Ovary (tissue), 9 donors: ENCODE results near the gene PLB1. TPM values are rescaled to one million over a fixed set of nuclear protein-coding genes. Genes with fewer than 3 reads are reported as not detected.

Source experiments
- DNase-seq, 5 donors: peaks; one replicate each; pipeline ENCODE4 v3.0.0-alpha.2; 2019 to 2020
- H3K27ac ChIP-seq, 2 donors: fragments of 200-600 bp; one replicate each; pipeline versions ENCODE4 v1.5.1 to v1.8.0; 2019 to 2022
- H3K27me3 ChIP-seq: fragments of 200-600 bp; one replicate; pipeline ENCODE4 v1.8.0; 2022
- H3K36me3 ChIP-seq: fragments of 200-600 bp; sonication (generic); one replicate; pipeline ENCODE4 v1.5.1; 2019
- H3K4me1 ChIP-seq: one replicate; pipeline ENCODE4 v1.8.1; 2013; ENCODE audit warnings: mild to moderate bottlenecking, moderate library complexity; ENCODE audit not compliant: insufficient read depth
- H3K4me3 ChIP-seq: fragments of 200-600 bp; sonication (generic); one replicate; pipeline ENCODE4 v1.5.1; 2017
- H3K9me3 ChIP-seq, 2 donors: fragments of 200-600 bp in 1 of 2; sonication (generic) in 1 of 2; one replicate each; pipeline versions ENCODE4 v1.5.1 to v1.8.1; 2013 to 2019; ENCODE audit warnings: mild to moderate bottlenecking in 1 of 2, moderate library complexity in 1 of 2
- EP300 ChIP-seq: sonication (generic); formaldehyde crosslinking; IDR thresholded peaks from one replicate; pipeline ENCODE4 v1.6.1; 2017; ENCODE audit warnings: antibody characterized with exemption
- POLR2A ChIP-seq: fragments of 450-650 bp; IDR thresholded peaks from one replicate; pipeline ENCODE4 v1.6.1; 2017; ENCODE audit warnings: antibody characterized with exemption, mild to moderate bottlenecking, moderate library complexity
- WGBS, 3 donors: extraction: QIAGEN DNeasy Blood & Tissue Kit in 1 of 3; methylation state at CpG; one replicate each; pipeline versions ENCODE4 v1.1.5 to v1.1.7; 2013 to 2017; 5-methylcytosine and 5-hydroxymethylcytosine counted together
- intact Hi-C, 4 donors: fragments of 100-400 bp; cut with DNase I; formaldehyde crosslinking; loops; one replicate each; pipeline versions ENCODE4 v1.11.0 to v1.15.1; 2022 to 2023
- polyA plus RNA-seq, 2 donors: library from polyadenylated mRNA; stranded (reverse); fragments of 200-250 nt in 1 of 2; fragments of 350-450 nt in 1 of 2; fragmentation: Illumina TruSeq in 1 of 2; extraction: RNeasy Lipid Tissue Mini Kit (QIAGEN cat#74804) in 1 of 2; gene quantifications; one replicate each; pipeline ENCODE4 v1.2.3, GENCODE V29; 2013 to 2014
- total RNA-seq, 7 donors: library from RNA; depleted of rRNA in 2 of 7; stranded (reverse); fragments of >200 nt in 2 of 7; fragmentation: NEBNext Ultra II Directional in 3 of 7; extraction: Animal tissue kit (Norgen Biotek cat#: 25700) in 3 of 7; gene quantifications; one replicate each; pipeline versions ENCODE4 v1.1.0 to v1.2.4, GENCODE V29; 2016 to 2023
- TF ChIP-seq, protein P1 (sequence below), 3 donors: fragments of 450-650 bp in 2 of 3; fragments of 200-600 bp in 1 of 3; IDR thresholded peaks; one replicate each; pipeline versions ENCODE4 v1.5.1 to v1.8.0; 2016 to 2022; ENCODE audit warnings: antibody characterized with exemption in 3 of 3, mild to moderate bottlenecking in 1 of 3
- donor health status: DM: no; HTN: no; CAD: no; lungs with moderate emphysema.
- donor health status: DM: no; HTN: no; CAD: no.
- donor health status: Bipolar disorder and iron deficiency.
- donor health status: DM: yes; HTN: yes; CAD: no.
- donor health status: DM: no; HTN: no; CAD: no.
- donor health status: DM: yes; HTN: yes; CAD: no.

The PLB1 gene
- total and polyA plus RNA-seq, 9 donors = 0.99 to 9.3 (median 2.7) TPM

DNA sequence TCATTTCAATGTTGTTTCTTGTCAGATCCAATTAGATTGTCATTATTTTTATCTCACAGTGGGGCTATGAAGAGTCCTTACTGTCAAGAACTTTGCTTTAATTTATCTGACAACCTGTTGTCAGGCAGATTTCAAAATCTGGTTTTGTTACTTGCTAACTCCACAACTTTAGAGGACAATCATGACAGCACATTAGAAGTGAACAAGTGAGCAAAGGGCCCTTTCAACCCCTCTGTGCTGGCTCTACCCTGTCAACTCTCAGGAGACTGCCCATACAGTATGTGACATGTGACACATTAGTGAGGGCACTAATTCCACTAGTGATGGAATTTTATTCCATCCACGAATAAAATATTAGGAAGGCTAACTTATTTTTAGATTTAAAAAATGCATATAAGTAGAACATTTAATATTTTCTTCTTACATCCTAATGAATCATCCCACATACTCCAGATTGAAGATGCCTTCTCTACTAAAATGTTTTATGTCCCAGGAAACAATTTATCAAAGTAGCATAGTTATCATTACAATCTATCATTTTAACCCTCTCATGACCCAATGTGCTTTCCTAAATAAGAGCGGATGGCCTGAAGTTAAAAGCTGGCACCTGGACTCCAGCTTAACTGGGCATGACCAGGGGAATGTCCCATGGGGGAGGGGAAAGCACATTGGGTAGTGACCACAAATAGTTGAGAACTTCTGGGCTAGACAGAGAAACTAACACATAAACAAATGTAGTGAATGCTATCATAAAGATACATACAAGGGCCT, 158.2 kb downstream of the PLB1 start:
- H3K4me1 ChIP-seq = peaks cover 6% of the 10 kb centered on the region
- no peaks in the 10 kb centered on the region for H3K36me3 ChIP-seq
- DNase-seq = no peak
- no peak overlapping the region for H3K27ac ChIP-seq
- no peaks in the 10 kb centered on the region for H3K9me3 ChIP-seq
- H3K4me3 ChIP-seq = no peak overlapping the region
- intact Hi-C loops = no loop called here
- H3K27me3 ChIP-seq = no peaks in the 10 kb centered on the region
- WGBS, 3 donors = 77 to 84% (median 83%) methylated on average over 2 of the region's 2 CpGs
- no peak for TF ChIP-seq POLR2A
- TF ChIP-seq, protein P1, sequence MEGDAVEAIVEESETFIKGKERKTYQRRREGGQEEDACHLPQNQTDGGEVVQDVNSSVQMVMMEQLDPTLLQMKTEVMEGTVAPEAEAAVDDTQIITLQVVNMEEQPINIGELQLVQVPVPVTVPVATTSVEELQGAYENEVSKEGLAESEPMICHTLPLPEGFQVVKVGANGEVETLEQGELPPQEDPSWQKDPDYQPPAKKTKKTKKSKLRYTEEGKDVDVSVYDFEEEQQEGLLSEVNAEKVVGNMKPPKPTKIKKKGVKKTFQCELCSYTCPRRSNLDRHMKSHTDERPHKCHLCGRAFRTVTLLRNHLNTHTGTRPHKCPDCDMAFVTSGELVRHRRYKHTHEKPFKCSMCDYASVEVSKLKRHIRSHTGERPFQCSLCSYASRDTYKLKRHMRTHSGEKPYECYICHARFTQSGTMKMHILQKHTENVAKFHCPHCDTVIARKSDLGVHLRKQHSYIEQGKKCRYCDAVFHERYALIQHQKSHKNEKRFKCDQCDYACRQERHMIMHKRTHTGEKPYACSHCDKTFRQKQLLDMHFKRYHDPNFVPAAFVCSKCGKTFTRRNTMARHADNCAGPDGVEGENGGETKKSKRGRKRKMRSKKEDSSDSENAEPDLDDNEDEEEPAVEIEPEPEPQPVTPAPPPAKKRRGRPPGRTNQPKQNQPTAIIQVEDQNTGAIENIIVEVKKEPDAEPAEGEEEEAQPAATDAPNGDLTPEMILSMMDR (IDR thresholded peaks at IDR 0.05) = no peak
- no peak for TF ChIP-seq EP300

DNA sequence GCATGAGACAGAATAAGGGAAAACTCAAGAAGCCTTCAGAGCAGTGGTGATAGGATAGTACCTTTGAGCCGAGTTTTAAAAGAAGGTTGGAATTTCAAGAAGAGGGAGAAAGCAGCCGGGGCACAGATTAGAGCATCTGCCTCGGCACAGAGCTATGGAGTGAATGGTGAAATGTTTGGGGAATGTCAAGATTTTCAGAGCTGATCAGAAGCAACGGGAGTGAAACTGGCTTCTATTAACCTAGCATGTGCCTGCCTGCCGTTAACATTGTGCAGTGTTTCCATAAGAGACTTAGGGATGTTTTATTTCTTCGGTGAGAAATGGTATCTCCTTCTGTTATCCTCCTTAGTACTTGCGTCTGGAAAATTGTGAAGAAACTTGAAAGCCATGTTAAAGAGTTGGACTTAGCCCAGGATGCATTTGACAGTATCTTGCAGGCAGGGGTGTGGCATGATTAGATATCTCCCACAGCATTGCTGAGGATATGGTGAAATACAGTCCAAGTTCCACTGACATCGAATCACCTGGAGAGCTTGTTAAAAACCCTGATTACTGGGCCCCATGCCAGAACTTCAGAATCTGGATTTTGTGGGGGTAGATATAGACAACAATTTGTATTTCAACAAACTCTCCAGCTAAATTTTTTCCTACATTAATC, 158.9 kb downstream of the PLB1 start:
- 19 to 24% (median 19%) methylated on average over 8 of the region's 8 CpGs for WGBS, 3 donors
- Histone ChIP-seq H3K27me3 (no peaks in the 10 kb centered on the region), H3K36me3 (no peaks in the 10 kb centered on the region), H3K9me3 (no peaks in the 10 kb centered on the region), H3K27ac (no peak overlapping the region), H3K4me1 (peaks cover 6% of the 10 kb centered on the region), H3K4me3 (no peak overlapping the region)
- intact Hi-C loops = no loop called here
- no peak for TF ChIP-seq POLR2A
- no peak for TF ChIP-seq EP300
- TF ChIP-seq, protein P1 (IDR thresholded peaks at IDR 0.05) = no peak
- DNase-seq = no peak

DNA sequence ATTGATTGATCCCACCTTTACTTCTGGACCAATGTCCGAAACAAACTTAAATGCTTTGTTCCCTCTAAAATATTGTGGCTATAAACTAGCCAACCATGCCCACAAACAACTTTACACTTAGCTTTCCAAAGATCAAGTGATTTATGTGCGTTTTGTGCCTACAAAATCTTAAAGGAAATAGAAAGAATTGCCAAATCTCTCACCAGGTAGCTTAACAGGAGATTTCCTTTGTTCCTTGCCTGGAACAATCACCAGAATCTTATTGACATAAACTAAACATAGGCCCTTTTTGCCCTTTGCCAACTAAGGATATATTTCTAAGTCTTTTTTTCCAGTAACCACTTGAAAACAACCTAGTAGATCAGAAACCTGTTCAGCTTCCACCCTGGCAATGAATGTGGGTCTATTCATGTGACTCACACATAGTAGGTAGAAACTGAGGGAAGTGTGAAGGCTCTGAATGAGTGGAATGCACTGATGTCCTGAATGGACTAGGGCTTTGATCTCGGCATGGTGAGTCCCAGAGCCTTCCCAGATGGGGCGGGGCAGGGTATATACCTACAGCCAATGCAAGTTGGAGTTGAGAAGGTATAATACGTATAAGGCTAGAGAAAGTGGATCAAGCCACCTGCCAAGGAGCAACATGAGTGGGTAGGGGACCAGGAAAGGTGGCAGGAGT, 161.2 kb downstream of the PLB1 start:
- Histone ChIP-seq H3K9me3 (no peaks in the 10 kb centered on the region), H3K4me3 (no peak overlapping the region), H3K4me1 (peaks cover 17% of the 10 kb centered on the region)

DNA sequence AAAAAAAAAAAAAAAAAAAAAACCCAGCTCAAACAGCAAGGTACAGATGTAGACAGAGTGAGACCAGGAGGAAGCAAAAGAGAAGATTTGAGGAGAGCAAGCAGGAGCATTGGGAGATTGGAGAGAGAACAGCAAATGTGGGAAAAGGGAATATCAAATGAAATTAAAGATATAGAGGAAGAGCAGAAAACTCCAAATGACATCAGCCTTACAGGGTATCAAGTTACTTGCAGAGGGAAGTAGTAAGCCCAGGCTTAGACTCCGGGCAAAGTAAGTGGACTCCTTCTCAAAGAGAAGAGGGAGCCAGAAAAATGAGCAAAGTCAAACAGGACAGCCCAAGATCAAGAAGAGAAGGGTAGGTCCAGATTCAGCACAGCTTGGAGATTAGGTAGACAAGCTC, 162.5 kb downstream of the PLB1 start:
- Histone ChIP-seq H3K4me1 (peaks cover 20% of the 10 kb centered on the region), H3K4me3 (no peak overlapping the region), H3K27ac (no peak overlapping the region), H3K36me3 (no peaks in the 10 kb centered on the region), H3K27me3 (no peaks in the 10 kb centered on the region), H3K9me3 (no peaks in the 10 kb centered on the region)
- WGBS, 3 donors = 12 to 26% (median 13%) methylated on average over 1 of the region's 1 CpG
- no peak for DNase-seq
- TF ChIP-seq EP300 = no peak
- TF ChIP-seq POLR2A = no peak
- TF ChIP-seq, protein P1 (IDR thresholded peaks at IDR 0.05) = no peak
- intact Hi-C loops = no loop called here

More for the DNA sequence above, 161.2 kb downstream of the PLB1 start:
- WGBS, 3 donors = 93 to 95% (median 93%) methylated on average over 5 of the region's 5 CpGs
- intact Hi-C loops = no loop called here
- TF ChIP-seq, protein P1 (IDR thresholded peaks at IDR 0.05) = no peak
- TF ChIP-seq POLR2A = no peak
- TF ChIP-seq EP300 = no peak
- no peaks in the 10 kb centered on the region for H3K27me3 ChIP-seq
- no peaks in the 10 kb centered on the region for H3K36me3 ChIP-seq
- H3K27ac ChIP-seq = no peak overlapping the region
- DNase-seq = no peak
